ENCODE measurements around the gene SLCO2A1. TPM values are rescaled to one million over a fixed set of nuclear protein-coding genes. Genes with fewer than 3 reads are reported as not detected.
A peak's percentile ranks its signal among the peaks of the same experiment; 100 is the strongest.

The SLCO2A1 gene
- total and polyA plus RNA-seq, 2 of the 4 experiments (the other 2 are of a cell fraction), result under 0.01 to 1.5 TPM

- CTCF ChIA-PET, result no interaction called here
- no peak for ATAC-seq (ENCODE audit: low read depth)
- H2BK120ac ChIP-seq (ENCODE audit: low read depth, low read length), result no peak overlapping the region
- H4K5ac ChIP-seq (ENCODE audit: low read depth, low read length), result no peak overlapping the region
- H4K8ac ChIP-seq (ENCODE audit: low read depth in 2 of 2, low read length in 2 of 2), result no peak overlapping the region
- dilution Hi-C loops (cut with HindIII; ENCODE audit: low sequenced_read_pairs, unreplicated experiment) (no loop called here), in situ Hi-C loops (cut with MboI; ENCODE audit: low sequenced_read_pairs) (no loop called here), intact Hi-C loops (cut with micrococcal nuclease) (loop anchor here (10.0 kb wide), 1 partner anchor 471 kb away; no protein-coding TSS in a partner anchor)
- H3K9ac ChIP-seq (ENCODE audit: low read depth, low read length), result no peak overlapping the region
- DNase-seq, result no peak
- H2BK5ac ChIP-seq (ENCODE audit: low read depth, low read length, poor library complexity, severe bottlenecking), result no peak overlapping the region
- H3K14ac ChIP-seq (replicated peaks; ENCODE audit: low read depth, low read length), result no peak overlapping the region
- no peak overlapping the region for H2AFZ ChIP-seq (replicated peaks; ENCODE audit: low read length, poor library complexity)
- H3K4me1 ChIP-seq (ENCODE audit: control insufficient read depth, insufficient read depth, low read length), result no peaks in the 10 kb centered on the region
- peak overlapping the region; percentile 48 for H2AK9ac ChIP-seq (replicated peaks; ENCODE audit: low read depth, low read length, poor library complexity)
- no peak overlapping the region for H3K4ac ChIP-seq (ENCODE audit: low read depth, low read length)
- POLR2A ChIA-PET (ENCODE audit: unreplicated experiment), result no interaction called here
- no peak overlapping the region for H2AK5ac ChIP-seq (ENCODE audit: low read depth, low read length)
- H3K56ac ChIP-seq (ENCODE audit: extremely low read depth, insufficient read depth, low read length), result no peak overlapping the region
- no peak overlapping the region for H4K91ac ChIP-seq (ENCODE audit: insufficient read depth, low read depth, low read length)
- no peak overlapping the region for H3K18ac ChIP-seq (ENCODE audit: low read depth, low read length)
- no peak overlapping the region; the same call in 1 of the 2 replicates for H3K23ac ChIP-seq (ENCODE audit: low read depth, low read length)
- no peak overlapping the region for H3K4me2 ChIP-seq (ENCODE audit: low read depth, low read length)
- no peak overlapping the region for H3K4me3 ChIP-seq (ENCODE audit: insufficient read depth, low read depth, low read length)
- H2BK15ac ChIP-seq (ENCODE audit: low read depth, low read length), result no peak overlapping the region
- no peaks in the 10 kb centered on the region for H4K20me1 ChIP-seq (ENCODE audit: insufficient read depth, low read length)
- H3K9me3 ChIP-seq (ENCODE audit: control insufficient read depth, insufficient read depth, low read length), result no peaks in the 10 kb centered on the region
- H3K9me1 ChIP-seq (ENCODE audit: insufficient read depth, low read length), result no peaks in the 10 kb centered on the region
- no TSS peak for BruUV-seq (replicated peaks)
- no peak overlapping the region for H3K27ac ChIP-seq (ENCODE audit: insufficient read depth, low read length)
- 66% methylated on average over 4 of the region's 10 CpGs; no CpG with 5 or more reads in 1 of the 2 experiments for WGBS, 2 experiments (ENCODE audit: extremely low coverage in 2 of 2, insufficient read length in 1 of 2)
- no peaks in the 10 kb centered on the region for H3K79me1 ChIP-seq (ENCODE audit: low read depth in 1 of 2, low read length in 2 of 2)
- peaks cover 27% of the 10 kb centered on the region for H3K27me3 ChIP-seq (ENCODE audit: control insufficient read depth, insufficient read depth, low read length)
- no peaks in the 10 kb centered on the region for H3K36me3 ChIP-seq (ENCODE audit: control insufficient read depth, insufficient read depth, low read length)
- no peak for TF ChIP-seq USF2 (IDR thresholded peaks at IDR 0.05; ENCODE audit: low read depth, low read length)
- TF ChIP-seq MAZ (IDR thresholded peaks at IDR 0.05; ENCODE audit: borderline replicate concordance, low read depth, low read length), result no peak
- TF ChIP-seq CTCF (conservative IDR thresholded peaks at IDR 0.05; ENCODE audit: low read depth, low read length), result no peak
- TF ChIP-seq CEBPB (IDR thresholded peaks at IDR 0.05; ENCODE audit: low read depth, low read length), result no peak
- TF ChIP-seq CHD1 (IDR thresholded peaks at IDR 0.05; ENCODE audit: low read depth, low read length), result no peak
- no peak for TF ChIP-seq POLR2A (IDR thresholded peaks at IDR 0.05; ENCODE audit: low read depth, low read length)
- TF ChIP-seq MXI1 (IDR thresholded peaks at IDR 0.05; ENCODE audit: borderline replicate concordance, low read depth, low read length), result no peak
- TF ChIP-seq SMC3 (IDR thresholded peaks at IDR 0.05; ENCODE audit: low read depth, low read length), result no peak
- TF ChIP-seq FOS (IDR thresholded peaks at IDR 0.05; ENCODE audit: low read depth, low read length), result no peak
- no peak for TF ChIP-seq RAD21 (IDR thresholded peaks at IDR 0.05; ENCODE audit: low read length)
- TF ChIP-seq RCOR1 (IDR thresholded peaks at IDR 0.05; ENCODE audit: insufficient replicate concordance, low read length), result no peak
- TF ChIP-seq RFX5 (IDR thresholded peaks at IDR 0.05; ENCODE audit: low read depth, low read length), result no peak
- no peak for TF ChIP-seq MAFK (IDR thresholded peaks at IDR 0.05; ENCODE audit: low read depth, low read length)
- H2BK20ac ChIP-seq (ENCODE audit: low read depth, low read length), result no peak overlapping the region
These were observed 113.8 kb downstream of the SLCO2A1 start for GRCh38 chr3:133915685-133916658.
